ENCODE data around the gene PNPLA3. TPM values are rescaled to one million over a fixed set of nuclear protein-coding genes. Genes with fewer than 3 reads are reported as not detected.

Gene PNPLA3
- total and polyA plus RNA-seq, 2 of the 4 experiments (the other 2 are of a cell fraction): 3.6 to 7.5 TPM

- in situ Hi-C loops (cut with MboI; ENCODE audit: low sequenced_read_pairs): no loop called here
- BruUV-seq (replicated peaks): no TSS peak
- no peak for DNase-seq
Measured at GRCh38 chr22:43964314-43964857, 40.8 kb downstream of the PNPLA3 start.

More at GRCh38 chr22:43964314-43964857, 40.8 kb downstream of the PNPLA3 start:
- Histone ChIP-seq H3K4ac (ENCODE audit: low read depth, low read length) (no peak overlapping the region), H3K4me3 (ENCODE audit: insufficient read depth, low read depth, low read length) (no peak overlapping the region), H3K9me3 (ENCODE audit: control insufficient read depth, insufficient read depth, low read length) (no peaks in the 10 kb centered on the region), H2AFZ (replicated peaks; ENCODE audit: low read length, poor library complexity) (no peak overlapping the region), H3K9ac (ENCODE audit: low read depth, low read length) (no peak overlapping the region), H3K23ac (ENCODE audit: low read depth, low read length) (no peak overlapping the region), H2BK15ac (ENCODE audit: low read depth, low read length) (no peak overlapping the region), H4K20me1 (ENCODE audit: insufficient read depth, low read length) (peaks cover 5% of the 10 kb centered on the region; the same call in 1 of the 2 replicates), H2BK20ac (ENCODE audit: low read depth, low read length) (no peak overlapping the region), H2AK9ac (replicated peaks; ENCODE audit: low read depth, low read length, poor library complexity) (peak overlapping the region; percentile 31), H3K4me2 (ENCODE audit: low read depth, low read length) (no peak overlapping the region), H3K27ac (ENCODE audit: insufficient read depth, low read length) (no peak overlapping the region), H3K56ac (ENCODE audit: extremely low read depth, insufficient read depth, low read length) (no peak overlapping the region), H3K14ac (replicated peaks; ENCODE audit: low read depth, low read length) (no peak overlapping the region), H3K4me1 (ENCODE audit: control insufficient read depth, insufficient read depth, low read length) (no peaks in the 10 kb centered on the region), H3K27me3 (ENCODE audit: control insufficient read depth, insufficient read depth, low read length) (no peaks in the 10 kb centered on the region), H3K18ac (ENCODE audit: low read depth, low read length) (no peak overlapping the region), H4K5ac (ENCODE audit: low read depth, low read length) (no peak overlapping the region), H2BK120ac (ENCODE audit: low read depth, low read length) (no peak overlapping the region), H3K36me3 (ENCODE audit: control insufficient read depth, insufficient read depth, low read length) (peaks cover 42% of the 10 kb centered on the region), H4K8ac (ENCODE audit: low read depth in 2 of 2, low read length in 2 of 2) (no peak overlapping the region), H3K9me1 (ENCODE audit: insufficient read depth, low read length) (no peaks in the 10 kb centered on the region), H2AK5ac (ENCODE audit: low read depth, low read length) (no peak overlapping the region), H4K91ac (ENCODE audit: insufficient read depth, low read depth, low read length) (no peak overlapping the region), H3K79me1 (ENCODE audit: low read depth in 1 of 2, low read length in 2 of 2) (peaks cover 31 to 32% of the 10 kb centered on the region in 2 experiments), H2BK5ac (ENCODE audit: low read depth, low read length, poor library complexity, severe bottlenecking) (no peak overlapping the region)
- ATAC-seq (ENCODE audit: low read depth): no peak
- 97% methylated on average over 4 of the region's 10 CpGs; no CpG with 5 or more reads in 1 of the 2 experiments for WGBS, 2 experiments (ENCODE audit: extremely low coverage in 2 of 2, insufficient read length in 1 of 2)
- dilution Hi-C loops (cut with HindIII; ENCODE audit: low sequenced_read_pairs, unreplicated experiment) (no loop called here), intact Hi-C loops (cut with micrococcal nuclease) (no loop called here)
- TF ChIP-seq MAFK (IDR thresholded peaks at IDR 0.05; ENCODE audit: low read depth, low read length): no peak
- TF ChIP-seq MXI1 (IDR thresholded peaks at IDR 0.05; ENCODE audit: borderline replicate concordance, low read depth, low read length): no peak
- no peak for TF ChIP-seq FOS (IDR thresholded peaks at IDR 0.05; ENCODE audit: low read depth, low read length)
- no peak for TF ChIP-seq BHLHE40 (IDR thresholded peaks at IDR 0.05; ENCODE audit: low read depth, low read length)
- no peak for TF ChIP-seq ELK1 (IDR thresholded peaks at IDR 0.05; ENCODE audit: borderline replicate concordance, low read depth, low read length)
- TF ChIP-seq NFE2L2 (IDR thresholded peaks at IDR 0.05; ENCODE audit: low read depth, low read length): no peak
- no peak for TF ChIP-seq SMC3 (IDR thresholded peaks at IDR 0.05; ENCODE audit: low read depth, low read length)
- TF ChIP-seq USF2 (IDR thresholded peaks at IDR 0.05; ENCODE audit: low read depth, low read length): no peak
- no peak for TF ChIP-seq CHD1 (IDR thresholded peaks at IDR 0.05; ENCODE audit: low read depth, low read length)
- TF ChIP-seq CEBPB (IDR thresholded peaks at IDR 0.05; ENCODE audit: low read depth, low read length): no peak
- TF ChIP-seq RAD21 (IDR thresholded peaks at IDR 0.05; ENCODE audit: low read length): no peak
- ChIA-PET POLR2A (ENCODE audit: unreplicated experiment) (no interaction called here), CTCF (no interaction called here)
